K562 treated with DMSO at 1 percent for 4 hours (cell line): ENCODE measurements around the gene NOL3. TPM values are rescaled to one million over a fixed set of nuclear protein-coding genes. Genes with fewer than 3 reads are reported as not detected.

Source experiments
- total RNA-seq: library from RNA; unstranded; fragments of 300-600 nt; gene quantifications from 2 replicates; pipeline ENCODE4 v1.2.3, GENCODE V29; 2022; ENCODE audit not compliant: insufficient read depth

Gene NOL3
- total RNA-seq, result 15.7 and 20.6 TPM in 2 replicates

DNA sequence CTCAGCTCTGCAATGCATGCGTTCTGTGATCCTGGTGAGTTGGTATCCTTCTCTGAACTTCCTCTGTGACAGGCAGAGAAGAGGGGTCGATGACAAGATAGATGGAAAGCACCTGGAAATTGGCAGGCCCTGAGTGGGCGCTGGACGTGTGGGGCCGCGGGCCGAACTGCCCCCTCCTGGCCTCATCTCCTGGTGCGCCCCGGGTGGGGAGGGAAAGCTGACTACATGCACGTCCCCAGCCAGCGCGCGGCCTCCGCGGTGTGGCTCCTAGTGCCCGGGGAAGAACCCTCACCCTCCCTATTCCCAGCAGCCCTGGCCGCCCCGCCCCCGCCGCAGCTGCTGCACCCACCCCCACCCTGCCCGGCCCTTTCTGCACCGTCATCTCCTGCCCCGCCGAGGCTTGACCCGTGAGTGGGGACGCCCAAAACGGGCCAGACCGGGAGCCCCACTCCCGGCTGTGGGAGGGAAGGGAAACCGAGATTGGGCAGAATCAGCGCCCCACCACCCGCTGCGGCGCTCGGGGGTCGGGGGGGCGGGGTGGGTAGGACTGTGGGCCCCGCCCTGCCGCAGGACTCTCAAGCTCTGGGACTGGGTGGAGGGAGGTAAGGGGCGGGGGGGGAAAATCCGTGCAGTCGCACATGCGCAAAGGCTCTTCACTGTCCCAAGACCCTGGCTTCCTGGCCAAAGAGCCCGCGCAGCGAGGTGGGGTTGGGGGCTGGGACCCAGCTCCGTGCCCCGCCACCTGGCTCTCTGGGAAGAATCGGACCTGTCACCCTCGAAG is at the start of gene NOL3:
TSS of gene NOL3 (plus strand) at position 371 of the 781 bp plus-strand sequence.

GRCh38 chr16:67150833-67151396 is 19.4 kb upstream of the NOL3 start, which contains the start of gene B3GNT9:
TSS of gene B3GNT9 (minus strand) at chr16:67150998. CDS start at chr16:67150485, 513 bp downstream.

DNA sequence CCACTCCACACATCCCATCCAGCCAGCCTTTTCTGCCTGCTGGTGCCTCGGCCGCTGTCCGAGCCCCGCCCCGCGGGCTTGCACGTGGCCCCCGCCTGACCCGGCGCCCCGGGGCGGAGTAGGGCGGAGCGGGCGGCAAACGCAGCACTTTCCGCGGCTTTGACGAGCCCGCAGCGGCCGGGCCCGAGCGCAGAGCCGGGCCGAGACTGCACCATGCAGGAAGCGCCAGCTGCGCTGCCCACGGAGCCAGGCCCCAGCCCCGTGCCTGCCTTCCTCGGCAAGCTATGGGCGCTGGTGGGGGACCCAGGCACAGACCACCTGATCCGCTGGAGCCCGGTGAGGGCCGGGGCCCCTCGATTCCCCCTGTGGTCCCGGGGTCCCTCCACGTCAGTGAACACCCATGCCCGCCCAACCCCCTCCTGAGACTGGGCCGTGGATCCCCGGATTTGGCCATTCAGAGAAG is 5.7 kb upstream of the NOL3 start, which contains the start of gene HSF4:
TSS of gene HSF4 (plus strand) at position 147 of the 463 bp plus-strand sequence. CDS start at position 214, 67 bp downstream.

DNA sequence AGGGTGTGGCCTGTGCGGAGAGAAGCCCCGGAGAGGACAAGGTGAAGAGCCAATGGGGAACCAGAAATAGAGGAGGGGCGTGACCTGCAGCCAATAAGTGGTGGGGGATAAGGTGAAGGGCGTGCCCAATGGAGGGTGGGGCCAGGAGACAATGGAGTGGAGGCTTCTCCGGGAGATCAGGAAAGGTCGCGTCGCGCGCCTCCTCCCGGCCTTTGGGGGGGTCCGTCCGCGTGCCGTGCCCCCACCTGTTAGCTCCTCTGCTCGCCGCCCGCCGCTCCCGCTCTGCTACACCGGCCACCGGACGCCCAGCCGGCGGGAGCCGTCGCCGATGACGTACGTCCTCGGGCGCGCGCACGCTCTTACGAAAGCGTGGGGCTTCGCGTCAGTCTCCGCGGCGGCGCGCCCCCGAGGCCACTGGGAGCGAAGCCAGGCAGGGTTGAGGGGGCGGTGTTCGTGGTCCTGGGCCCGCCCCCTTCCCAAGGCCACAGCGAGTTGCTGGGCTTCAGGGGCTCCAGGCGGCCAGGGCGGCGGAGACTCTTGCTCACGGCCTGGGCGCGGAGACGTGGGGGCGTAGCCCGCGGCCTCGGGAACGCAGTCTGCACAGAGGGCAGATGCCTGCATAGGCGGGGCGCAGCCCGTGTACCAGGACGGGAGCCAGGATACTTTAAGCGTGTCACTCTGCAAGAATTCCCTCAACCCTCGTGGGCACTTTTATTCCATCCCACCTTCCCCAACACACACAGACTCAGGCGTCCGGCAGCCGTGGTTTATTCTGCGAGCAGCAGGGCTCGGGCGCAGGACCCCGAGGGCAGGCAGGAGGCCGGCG is 13.5 kb downstream of the NOL3 start, which contains the start of gene MATCAP1:
TSS of gene MATCAP1 (minus strand) at position 337 of the 826 bp plus-strand sequence. CDS start 3,353 bp downstream, outside the sequence.

DNA sequence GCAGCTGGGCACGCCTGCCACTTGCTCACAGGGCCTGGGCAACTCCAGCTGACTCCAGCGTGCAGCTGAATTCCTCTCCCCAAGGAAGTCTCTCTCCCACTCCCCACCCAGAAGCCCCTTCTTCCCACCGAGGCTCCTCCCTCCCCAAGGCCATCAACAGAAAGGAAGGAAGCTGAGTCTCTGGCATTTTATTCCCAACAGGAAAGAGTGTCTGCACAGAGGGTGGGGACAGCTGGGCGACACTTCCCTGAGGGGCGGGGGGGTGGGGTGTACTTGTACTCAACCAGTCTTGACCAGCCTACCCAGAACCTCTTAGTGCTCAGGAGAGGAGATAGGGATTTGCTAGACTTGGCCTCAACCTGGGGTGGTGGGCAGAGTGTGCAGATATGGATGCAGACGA is 19.7 kb downstream of the NOL3 start, which contains the start of gene EXOC3L1:
TSS of gene EXOC3L1 (minus strand) at position 96 of the 400 bp plus-strand sequence. CDS start 460 bp downstream, outside the sequence.

GRCh38 chr16:67191995-67192681 is 21.8 kb downstream of the NOL3 start, which contains the start of gene E2F4:
TSS of gene E2F4 (plus strand) at chr16:67192155. CDS start at chr16:67192228, 73 bp downstream.

GRCh38 chr16:67199011-67199807 is 28.9 kb downstream of the NOL3 start, which contains the start of gene ELMO3:
TSS of gene ELMO3 (plus strand) at chr16:67199131. CDS start at chr16:67199327, 196 bp downstream.

Other genes with a start within 250 kb of the NOL3 start
- 2.4 and 5.3 TPM in 2 replicates for gene RRAD, start 245.0 kb upstream of the NOL3 start, total RNA-seq
- gene CIAO2B, start 236.1 kb upstream of the NOL3 start, total RNA-seq, result 224 and 237 TPM in 2 replicates
- gene CES2, start 235.0 kb upstream of the NOL3 start, total RNA-seq, result 22.1 TPM in 2 replicates
- 0.93 TPM in 1 of 2 replicates, not detected in the other for gene CES3, start 209.3 kb upstream of the NOL3 start, total RNA-seq
- not detected in 2 replicates for gene CES4A, start 181.9 kb upstream of the NOL3 start, total RNA-seq
- 34.7 and 44.2 TPM in 2 replicates for gene CBFB, start 141.4 kb upstream of the NOL3 start, total RNA-seq
- 9.2 and 13.9 TPM in 2 replicates for gene PHAF1, start 60.6 kb upstream of the NOL3 start, total RNA-seq
- gene B3GNT9, start 19.5 kb upstream of the NOL3 start, total RNA-seq, result 3.7 and 5.6 TPM in 2 replicates
- gene TRADD, start 10.6 kb upstream of the NOL3 start, total RNA-seq, result 28.0 and 33.7 TPM in 2 replicates
- gene FBXL8, start 10.6 kb upstream of the NOL3 start, total RNA-seq, result 9.0 and 16.6 TPM in 2 replicates
- gene HSF4, start 5.8 kb upstream of the NOL3 start, total RNA-seq, result 14.8 and 26.3 TPM in 2 replicates
- 16.8 and 24.9 TPM in 2 replicates for gene MATCAP1, start 13.4 kb downstream of the NOL3 start, total RNA-seq
- not detected in 2 replicates for gene EXOC3L1, start 19.6 kb downstream of the NOL3 start, total RNA-seq
- gene E2F4, start 21.6 kb downstream of the NOL3 start, total RNA-seq, result 82.7 and 87.6 TPM in 2 replicates
- gene ELMO3, start 28.6 kb downstream of the NOL3 start, total RNA-seq, result 1.6 and 4.3 TPM in 2 replicates
- gene TMEM208, start 56.6 kb downstream of the NOL3 start, total RNA-seq, result 57.9 and 64.8 TPM in 2 replicates
- 45.2 and 50.9 TPM in 2 replicates for gene FHOD1, start 76.9 kb downstream of the NOL3 start, total RNA-seq
- 1.8 and 2.0 TPM in 2 replicates for gene SLC9A5, start 78.4 kb downstream of the NOL3 start, total RNA-seq
- 29.4 and 39.8 TPM in 2 replicates for gene PLEKHG4, start 109.0 kb downstream of the NOL3 start, total RNA-seq
- gene KCTD19, start 156.2 kb downstream of the NOL3 start, total RNA-seq, result 0.15 TPM in 1 of 2 replicates, not detected in the other
- 0.30 TPM in 1 of 2 replicates, not detected in the other for gene LRRC36, start 156.3 kb downstream of the NOL3 start, total RNA-seq
- gene TPPP3, start 223.0 kb downstream of the NOL3 start, total RNA-seq, result not detected in 2 replicates
- not detected in 2 replicates for gene ZDHHC1, start 245.9 kb downstream of the NOL3 start, total RNA-seq